Activated naive CD8-positive, alpha-beta T cell treated with anti-CD3 and anti-CD28 coated beads, Interleukin-2, amount 50 U/mL, for 16 hours (primary cell): ENCODE results near the gene KCNAB2.

Experiments
- DNase-seq: peaks from one replicate; pipeline ENCODE4 v3.0.0-alpha.2; 2020; ENCODE audit warnings: low read depth, low spot score

The KCNAB2 gene

DNA sequence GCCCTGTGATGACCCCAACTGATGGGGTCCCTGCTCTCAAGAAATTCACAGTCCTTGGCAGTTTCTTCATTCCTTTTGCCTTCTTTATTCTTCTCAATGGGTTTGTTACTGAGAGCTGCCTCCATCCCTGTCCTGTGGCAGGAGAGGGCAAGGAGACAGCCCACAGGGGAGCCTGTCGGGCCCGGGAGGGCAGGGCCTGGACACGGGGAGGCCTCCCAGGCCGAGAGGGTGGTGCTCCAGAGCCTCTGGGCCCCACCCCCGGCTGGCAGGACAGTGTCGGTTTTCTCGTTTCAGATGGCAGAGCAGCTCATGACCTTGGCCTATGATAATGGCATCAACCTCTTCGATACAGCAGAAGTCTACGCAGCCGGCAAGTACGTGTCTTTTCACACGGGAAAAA is 36.2 kb downstream of the KCNAB2 start:
- no peak for DNase-seq

- no peak for DNase-seq
Measured at GRCh38 chr1:6082430-6082971, 36.8 kb downstream of the KCNAB2 start.

DNA sequence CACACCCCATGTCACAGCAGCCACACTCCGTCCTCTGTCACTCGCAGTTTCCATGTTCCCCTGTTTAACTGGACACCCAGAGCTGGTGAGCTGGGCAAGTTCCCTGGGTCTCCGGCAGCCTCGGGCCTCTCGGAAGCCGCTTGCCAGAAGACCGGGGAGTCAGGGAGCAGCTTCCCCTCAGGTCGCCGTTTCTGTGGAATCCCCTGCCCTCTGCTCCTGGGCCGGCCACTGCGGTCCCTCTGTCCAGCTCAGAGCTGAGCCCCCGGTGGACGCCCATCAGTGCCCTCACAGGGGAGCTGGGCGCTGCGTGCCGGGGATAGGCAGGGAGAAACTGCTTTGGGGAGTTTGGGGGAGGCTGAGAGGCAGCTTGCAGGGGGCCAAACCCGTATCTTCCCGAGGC is 37.7 kb downstream of the KCNAB2 start:
- no peak for DNase-seq

- DNase-seq = no peak
Measured at GRCh38 chr1:6083801-6084446, 38.2 kb downstream of the KCNAB2 start.

GRCh38 chr1:6084781-6085495 is 39.2 kb downstream of the KCNAB2 start:
- DNase-seq = no peak

- no peak for DNase-seq
Measured at GRCh38 chr1:6085666-6086065, 40.0 kb downstream of the KCNAB2 start.

DNA sequence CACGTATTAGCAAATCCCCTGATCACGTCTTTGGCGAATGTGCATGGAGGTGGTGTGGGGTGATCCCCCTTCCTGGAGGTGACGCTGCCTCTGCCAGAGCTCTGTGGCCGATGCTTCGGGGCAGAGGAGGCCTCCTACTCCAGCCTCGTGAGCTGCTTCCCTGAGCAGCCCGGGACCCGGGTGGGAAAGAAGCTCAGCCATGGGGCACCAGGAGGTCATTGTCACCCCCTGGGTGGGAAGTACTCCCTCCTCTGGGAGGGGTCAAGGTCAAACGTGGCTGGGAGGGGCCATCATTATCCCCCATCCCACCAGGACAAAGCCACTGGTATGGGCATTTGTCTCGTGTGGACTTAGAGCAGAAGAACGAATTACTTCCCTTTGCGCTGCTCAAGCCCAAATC is 40.7 kb downstream of the KCNAB2 start:
- no peak for DNase-seq

- no peak for DNase-seq
Measured at GRCh38 chr1:6086762-6087376, 41.2 kb downstream of the KCNAB2 start.

DNA sequence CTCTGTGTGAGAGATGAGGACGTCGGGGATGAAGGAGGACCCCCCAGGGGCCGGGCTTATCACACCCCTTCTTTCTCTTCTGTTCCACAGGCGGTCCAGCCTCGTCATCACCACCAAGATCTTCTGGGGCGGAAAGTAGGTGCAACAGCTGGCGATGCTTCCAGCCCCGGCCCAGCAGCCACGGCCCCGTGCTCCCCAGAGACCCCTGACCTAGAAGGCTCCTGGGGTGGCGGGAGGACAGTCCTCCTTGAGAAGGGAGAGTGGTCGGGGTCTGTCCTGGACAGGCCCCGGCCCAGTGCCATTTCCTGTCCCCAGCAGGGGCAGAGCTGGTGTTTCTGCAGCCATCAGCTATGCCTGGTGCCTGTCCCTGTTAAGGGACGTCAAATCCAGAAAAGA is 41.7 kb downstream of the KCNAB2 start:
- no peak for DNase-seq

DNA sequence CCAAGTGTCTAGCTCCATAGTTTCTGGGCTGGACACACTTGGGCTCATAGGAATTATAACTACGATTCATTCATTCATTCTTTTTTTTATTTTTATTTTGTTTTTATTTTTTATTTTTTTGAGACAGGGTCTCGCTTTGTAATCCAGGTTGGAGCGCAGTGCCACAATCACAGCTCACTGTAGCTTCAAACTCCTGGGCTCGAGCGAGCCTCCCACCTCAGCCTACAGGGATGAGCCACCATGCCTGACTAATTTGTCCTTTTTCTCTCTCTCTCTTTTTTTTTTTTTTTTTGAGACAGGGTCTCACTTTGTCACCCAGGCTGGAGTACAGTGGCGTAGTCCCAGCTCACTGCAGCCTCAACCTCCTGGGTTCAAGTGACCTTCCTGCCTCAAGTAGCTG is 42.3 kb downstream of the KCNAB2 start:
- no peak for DNase-seq

GRCh38 chr1:6088956-6089355 is 43.3 kb downstream of the KCNAB2 start:
- DNase-seq = no peak

- no peak for DNase-seq
Measured at GRCh38 chr1:6090288-6090687, 44.6 kb downstream of the KCNAB2 start.

GRCh38 chr1:6090996-6091822 is 45.5 kb downstream of the KCNAB2 start:
- no peak for DNase-seq

- no peak for DNase-seq
Measured at GRCh38 chr1:6091823-6092109, 46.1 kb downstream of the KCNAB2 start.

- no peak for DNase-seq
Measured at GRCh38 chr1:6092211-6092610, 46.5 kb downstream of the KCNAB2 start.

DNA sequence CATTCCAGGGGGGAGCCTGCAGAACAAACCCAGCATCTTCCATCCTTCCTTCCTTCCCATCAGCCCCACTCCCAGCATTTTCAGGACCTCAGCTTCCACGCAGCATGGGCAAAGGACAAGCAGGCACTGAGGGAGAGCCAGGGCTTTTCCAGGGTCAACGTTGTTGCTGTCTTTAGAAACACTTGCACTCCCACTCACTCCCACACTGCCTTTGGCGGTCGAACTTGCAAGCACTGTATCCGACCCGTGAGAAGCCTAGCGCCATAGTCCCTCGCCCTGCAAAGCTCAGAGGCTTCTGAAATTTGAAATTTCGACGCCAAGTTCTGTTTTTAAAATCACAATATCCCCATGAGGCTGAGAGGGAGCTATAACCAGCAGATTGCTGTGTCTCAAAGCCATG is 47.4 kb downstream of the KCNAB2 start:
- DNase-seq = no peak

GRCh38 chr1:6093611-6094010 is 47.9 kb downstream of the KCNAB2 start:
- no peak for DNase-seq

GRCh38 chr1:6094246-6094645 is 48.6 kb downstream of the KCNAB2 start:
- no peak for DNase-seq

DNA sequence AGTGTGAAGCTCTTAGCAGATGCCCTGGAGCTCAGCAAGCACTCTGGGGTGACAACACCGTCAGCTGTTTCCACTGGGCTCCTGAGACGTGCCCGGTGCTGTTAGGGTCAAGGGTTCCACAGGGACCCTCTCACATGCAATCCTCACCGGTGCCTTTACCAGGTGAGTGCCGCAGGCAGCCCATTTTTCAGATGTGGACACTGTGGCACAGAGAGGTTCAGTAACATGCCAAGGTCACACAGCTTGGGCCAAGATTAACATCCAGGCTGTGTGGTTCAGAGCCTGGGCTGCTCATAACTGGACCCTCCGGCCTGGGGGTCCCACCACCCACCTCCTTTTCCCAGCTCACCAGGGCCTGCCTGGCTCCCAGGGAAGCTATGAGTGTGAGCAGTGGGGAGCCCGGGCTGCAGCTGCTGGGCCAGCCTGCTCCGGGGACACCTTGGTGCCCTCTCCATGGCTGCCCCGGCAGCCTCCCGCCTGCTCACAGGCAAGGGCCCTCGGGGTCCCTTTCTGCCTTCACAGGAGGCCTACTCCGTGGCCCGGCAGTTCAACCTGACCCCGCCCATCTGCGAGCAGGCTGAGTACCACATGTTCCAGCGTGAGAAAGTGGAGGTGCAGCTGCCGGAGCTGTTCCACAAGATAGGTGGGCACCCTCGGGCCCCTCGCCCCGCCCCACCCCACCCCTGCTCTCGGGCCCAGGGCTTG is 49.3 kb downstream of the KCNAB2 start:
- DNase-seq = no peak

GRCh38 chr1:6095511-6096242 is 50.0 kb downstream of the KCNAB2 start:
- DNase-seq = no peak
